HG03039 (cell line): ENCODE results near the gene KCNIP4.

Source experiments
- ATAC-seq: cut with Tn5 transposase; IDR thresholded peaks from one replicate; pipeline ENCODE4 v1.9.1; 2021; ENCODE audit warnings: mild to moderate bottlenecking, moderate library complexity; ENCODE audit not compliant: unreplicated experiment

Gene KCNIP4

GRCh38 chr4:21856301-21856700 lies 92.3 kb downstream of the KCNIP4 start:
- no peak for ATAC-seq

- ATAC-seq, result no peak
These were observed 99.5 kb downstream of the KCNIP4 start for GRCh38 chr4:21849077-21849476.

GRCh38 chr4:21848021-21848420 lies 100.6 kb downstream of the KCNIP4 start:
- no peak for ATAC-seq

- no peak for ATAC-seq
These were observed 102.9 kb downstream of the KCNIP4 start for GRCh38 chr4:21845663-21846062.

GRCh38 chr4:21835712-21836111 lies 112.9 kb downstream of the KCNIP4 start:
- ATAC-seq, result no peak

- ATAC-seq, result no peak
These were observed 118.3 kb downstream of the KCNIP4 start for GRCh38 chr4:21830272-21830671.

GRCh38 chr4:21827575-21827974 lies 121.0 kb downstream of the KCNIP4 start:
- no peak for ATAC-seq

- ATAC-seq, result no peak
These were observed 122.5 kb downstream of the KCNIP4 start for GRCh38 chr4:21826071-21826470.

GRCh38 chr4:21819086-21819485 lies 129.5 kb downstream of the KCNIP4 start:
- no peak for ATAC-seq

- no peak for ATAC-seq
These were observed 132.8 kb downstream of the KCNIP4 start for GRCh38 chr4:21815651-21816377.

GRCh38 chr4:21811565-21811964 lies 137.0 kb downstream of the KCNIP4 start:
- no peak for ATAC-seq

GRCh38 chr4:21806991-21807390 lies 141.6 kb downstream of the KCNIP4 start:
- ATAC-seq, result no peak

- no peak for ATAC-seq
These were observed 146.2 kb downstream of the KCNIP4 start for GRCh38 chr4:21802406-21802805.

GRCh38 chr4:21801661-21802385 lies 146.7 kb downstream of the KCNIP4 start:
- ATAC-seq, result no peak

GRCh38 chr4:21795091-21795490 lies 153.5 kb downstream of the KCNIP4 start:
- no peak for ATAC-seq

- ATAC-seq, result no peak
These were observed 155.8 kb downstream of the KCNIP4 start for GRCh38 chr4:21792736-21793135.

GRCh38 chr4:21790438-21791029 lies 158.0 kb downstream of the KCNIP4 start:
- no peak for ATAC-seq

- ATAC-seq, result no peak
These were observed 168.4 kb downstream of the KCNIP4 start for GRCh38 chr4:21780148-21780547.

GRCh38 chr4:21778702-21779101 lies 169.9 kb downstream of the KCNIP4 start:
- no peak for ATAC-seq

- no peak for ATAC-seq
These were observed 172.9 kb downstream of the KCNIP4 start for GRCh38 chr4:21775703-21776102.

GRCh38 chr4:21769404-21770147 lies 179.0 kb downstream of the KCNIP4 start:
- ATAC-seq, result no peak
